ENCODE measurements around the gene SUSD3.
"Not testable (repeated sequence)": the region's sequence is repeated elsewhere in the genome, so short reads cannot be mapped to it uniquely, and the experiment has no call there.

SUSD3 gene

GRCh38 chr9:93108291-93109041, 50.0 kb downstream of the SUSD3 start:
- in situ Hi-C loops (cut with HindIII; ENCODE audit: low sequenced_read_pairs), result no loop called here

DNA sequence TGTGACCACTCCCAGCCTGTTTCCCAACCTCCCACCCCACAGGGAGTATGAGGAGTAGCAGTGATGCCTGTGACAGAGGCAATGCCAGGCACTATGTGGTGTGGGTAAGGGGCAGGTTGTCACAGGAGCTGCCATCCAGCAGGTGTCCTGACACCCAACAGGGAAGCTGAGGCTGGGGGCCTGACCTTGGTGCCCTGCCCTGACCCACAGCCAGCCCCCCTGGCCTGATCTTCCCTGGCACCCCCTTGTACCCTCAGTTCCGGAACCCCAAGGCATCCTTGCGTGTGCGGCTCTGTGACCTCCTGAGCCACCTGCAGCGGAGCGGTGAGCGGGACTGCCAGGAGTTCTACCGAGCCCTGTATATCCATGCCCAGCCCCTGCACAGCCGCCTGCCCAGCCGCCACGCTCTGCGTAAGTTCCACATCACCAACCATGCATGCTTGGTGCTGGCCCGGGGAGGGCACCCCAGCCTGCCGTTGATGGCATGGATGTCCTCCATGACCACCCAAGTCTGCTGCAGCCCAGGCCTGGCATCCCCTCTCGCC, 51.9 kb downstream of the SUSD3 start:
- in situ Hi-C loops (cut with HindIII; ENCODE audit: low sequenced_read_pairs), result no loop called here

- in situ Hi-C loops (cut with HindIII; ENCODE audit: low sequenced_read_pairs), result no loop called here
Measured at GRCh38 chr9:93111001-93111370, 52.5 kb downstream of the SUSD3 start.

- in situ Hi-C loops (cut with HindIII; ENCODE audit: low sequenced_read_pairs), result no loop called here
Measured at GRCh38 chr9:93111371-93112115, 53.0 kb downstream of the SUSD3 start.

- in situ Hi-C loops (cut with HindIII; ENCODE audit: low sequenced_read_pairs), result no loop called here
Measured at GRCh38 chr9:93112116-93112863, 53.8 kb downstream of the SUSD3 start.

GRCh38 chr9:93112864-93113389, 54.4 kb downstream of the SUSD3 start:
- in situ Hi-C loops (cut with HindIII; ENCODE audit: low sequenced_read_pairs), result no loop called here

DNA sequence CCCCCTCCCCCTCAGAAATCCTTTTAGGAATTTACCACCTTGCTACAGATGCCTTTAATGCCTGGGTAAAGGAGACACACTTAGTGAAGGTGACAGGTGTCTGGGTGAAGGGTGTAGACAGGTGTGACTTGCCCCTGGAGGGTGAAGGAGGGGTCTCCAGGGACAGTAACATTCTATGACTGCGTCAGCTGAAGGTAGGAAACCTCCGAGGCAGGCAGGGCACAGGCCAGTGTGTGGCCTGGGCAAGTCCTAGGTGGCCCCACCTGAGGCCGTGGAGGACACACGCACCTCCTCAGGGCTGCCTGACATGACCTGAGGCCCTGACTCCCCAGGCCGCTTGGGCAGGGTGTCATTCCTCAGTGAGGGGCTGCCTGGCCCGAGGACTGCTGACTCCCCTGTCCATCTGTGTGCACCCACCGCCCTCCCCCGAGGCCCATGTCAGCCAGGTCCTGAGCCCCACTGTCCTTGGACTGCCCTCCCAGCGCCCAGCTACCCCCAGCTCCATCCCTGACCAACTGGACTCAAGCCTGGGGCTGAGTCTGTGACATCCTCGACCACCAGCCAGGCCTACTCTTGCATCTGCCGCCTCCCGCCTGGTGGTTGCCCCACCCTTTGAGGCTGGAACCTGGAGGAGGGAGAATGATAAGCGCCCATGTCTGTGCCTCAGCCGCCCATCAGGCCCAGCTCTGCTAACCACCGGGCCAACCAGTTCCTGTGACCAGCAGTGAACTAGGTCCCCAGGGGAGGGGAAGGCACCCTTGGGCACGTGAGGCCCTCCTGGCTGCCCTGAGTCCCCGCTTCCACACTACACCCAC, 55.9 kb downstream of the SUSD3 start:
- in situ Hi-C loops (cut with HindIII; ENCODE audit: low sequenced_read_pairs), result no loop called here

- in situ Hi-C loops (cut with HindIII; ENCODE audit: low sequenced_read_pairs), result no loop called here
Measured at GRCh38 chr9:93114984-93115335, 56.5 kb downstream of the SUSD3 start.

DNA sequence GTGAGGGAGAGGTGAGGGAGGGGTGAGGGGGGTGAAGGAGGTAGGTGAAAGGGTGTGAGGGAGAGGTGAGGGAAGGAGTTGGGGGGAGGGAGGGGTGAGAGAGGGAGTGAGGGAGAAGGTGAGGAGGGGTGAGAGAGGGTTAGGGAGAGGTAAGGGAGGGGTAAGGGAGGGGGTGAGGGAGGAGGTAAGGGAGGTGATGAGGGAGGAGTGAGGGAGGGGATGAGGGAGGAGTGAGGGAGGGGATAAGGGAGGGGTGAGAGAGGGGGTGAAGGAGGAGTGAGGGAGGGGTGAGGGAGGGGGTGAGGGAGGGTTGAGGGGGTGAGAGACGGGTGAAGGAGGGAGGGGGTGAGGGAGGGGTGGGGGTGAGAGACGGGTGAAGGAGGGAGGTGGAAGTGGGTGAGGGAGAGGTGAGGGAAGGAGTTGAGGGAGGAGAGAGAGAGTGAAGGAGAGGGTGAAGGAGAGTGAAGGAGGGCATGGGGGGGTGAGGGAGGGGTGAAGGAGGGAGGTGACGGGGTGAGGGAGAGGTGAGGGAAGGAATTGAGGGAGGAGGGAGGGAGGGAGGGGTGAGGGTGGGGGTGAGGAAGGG, 57.1 kb downstream of the SUSD3 start:
- in situ Hi-C loops (cut with HindIII; ENCODE audit: low sequenced_read_pairs), result no loop called here

DNA sequence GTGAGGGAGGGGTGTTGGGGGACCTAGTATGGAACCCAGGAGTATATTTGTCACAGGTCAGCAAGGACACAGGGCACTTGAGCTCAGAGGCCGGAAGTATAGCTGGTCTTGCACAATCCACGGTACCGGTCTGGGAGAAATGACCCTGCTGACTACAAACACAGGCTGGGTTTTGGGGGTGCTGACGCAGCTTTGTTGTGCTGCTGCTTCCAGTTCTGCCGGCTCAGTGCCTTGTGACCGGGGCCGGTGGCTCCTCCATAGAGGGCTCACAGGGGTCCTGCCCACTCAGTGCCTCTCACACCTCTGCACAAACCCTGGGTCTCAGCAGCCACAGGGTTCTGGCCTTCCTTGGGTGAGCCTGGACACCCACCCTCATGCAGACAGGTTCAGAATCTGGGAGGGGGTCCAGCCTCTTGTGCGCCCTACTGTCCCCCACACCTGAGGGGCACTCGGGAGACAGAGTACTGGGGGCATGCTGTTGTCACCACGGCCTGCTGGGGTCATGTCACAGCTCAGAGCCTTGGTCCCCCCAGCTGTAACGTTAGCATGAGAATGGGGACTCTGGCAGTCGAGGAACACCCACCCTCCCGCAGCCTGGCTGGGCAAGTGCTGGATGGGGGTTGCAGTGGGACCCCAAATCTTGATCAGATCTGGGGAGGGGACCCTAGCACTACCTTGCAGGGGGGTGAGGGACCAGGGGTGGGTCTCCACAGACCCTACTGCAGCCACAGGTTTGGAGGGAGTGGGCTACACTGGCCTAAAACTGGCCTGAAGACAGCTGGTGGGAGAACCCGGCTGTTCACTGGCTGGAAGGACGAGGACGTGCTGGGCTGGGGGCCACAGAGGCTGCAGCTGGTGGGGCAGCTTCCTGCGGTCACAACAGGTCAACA, 57.8 kb downstream of the SUSD3 start:
- in situ Hi-C loops (cut with HindIII; ENCODE audit: low sequenced_read_pairs), result no loop called here

DNA sequence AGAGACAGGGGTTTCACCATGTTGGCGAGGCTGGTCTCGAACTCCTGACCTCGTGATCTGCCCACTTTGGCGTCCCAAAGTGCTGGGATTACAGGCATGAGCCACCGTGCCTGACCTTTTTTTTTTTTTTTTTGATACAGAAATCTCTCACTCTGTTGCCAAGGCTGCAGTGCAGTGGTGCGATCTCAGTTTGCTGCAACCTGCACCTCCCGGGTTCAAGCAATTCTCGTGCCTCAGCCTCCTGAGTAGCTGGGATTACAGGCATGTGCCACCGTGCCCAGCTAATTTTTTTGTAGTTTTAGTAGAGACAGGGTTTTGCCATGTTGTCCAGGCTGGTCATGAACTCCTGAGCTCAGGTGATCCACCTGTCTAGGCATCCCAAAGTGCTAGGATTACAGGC, 59.0 kb downstream of the SUSD3 start:
- in situ Hi-C loops (cut with HindIII; ENCODE audit: low sequenced_read_pairs), result not testable (repeated sequence)

DNA sequence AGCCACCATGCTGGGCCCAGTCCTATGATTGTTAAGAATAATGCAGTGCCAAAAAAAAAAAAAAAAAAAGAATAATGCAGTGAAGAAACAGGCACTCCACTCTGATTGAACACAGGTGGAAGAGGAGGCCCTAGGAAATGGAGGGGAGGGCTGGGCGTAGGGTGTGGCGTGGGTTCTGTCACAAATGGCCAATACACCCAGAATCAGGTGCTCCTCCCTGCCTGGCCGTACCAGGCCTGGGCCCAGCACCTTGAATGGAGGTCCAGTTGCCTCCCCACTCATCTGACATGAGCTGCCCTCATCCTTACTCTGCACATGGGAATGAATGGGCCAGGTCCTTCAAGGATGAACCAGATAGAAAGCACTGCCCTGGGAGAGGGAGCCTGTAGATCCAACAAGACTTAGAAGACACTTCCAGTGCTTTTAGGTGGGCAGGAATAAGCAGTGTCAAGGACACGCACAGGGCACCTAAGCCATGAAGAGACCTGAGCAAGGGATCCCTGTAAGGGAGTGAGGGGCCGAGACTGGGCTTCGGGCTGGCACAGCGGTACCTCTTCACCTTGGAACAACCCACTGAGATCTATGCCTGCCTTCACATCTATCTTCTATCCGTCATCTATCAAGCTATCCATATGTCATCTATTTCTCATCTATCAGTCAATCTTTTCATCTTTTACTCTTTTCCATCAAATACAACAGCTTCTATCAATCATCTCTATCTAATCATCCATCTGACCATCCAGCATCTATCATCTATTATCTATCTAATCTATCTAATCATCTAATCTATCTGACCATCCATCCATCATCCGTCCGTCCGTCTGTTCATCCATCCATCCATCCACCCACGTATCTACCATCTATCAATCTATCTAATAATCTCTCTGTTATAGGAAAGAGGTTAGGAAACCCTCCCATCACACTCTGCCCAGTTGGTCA, 59.7 kb downstream of the SUSD3 start:
- in situ Hi-C loops (cut with HindIII; ENCODE audit: low sequenced_read_pairs), result no loop called here

- in situ Hi-C loops (cut with HindIII; ENCODE audit: low sequenced_read_pairs), result no loop called here
Measured at GRCh38 chr9:93118863-93119702, 60.6 kb downstream of the SUSD3 start.

DNA sequence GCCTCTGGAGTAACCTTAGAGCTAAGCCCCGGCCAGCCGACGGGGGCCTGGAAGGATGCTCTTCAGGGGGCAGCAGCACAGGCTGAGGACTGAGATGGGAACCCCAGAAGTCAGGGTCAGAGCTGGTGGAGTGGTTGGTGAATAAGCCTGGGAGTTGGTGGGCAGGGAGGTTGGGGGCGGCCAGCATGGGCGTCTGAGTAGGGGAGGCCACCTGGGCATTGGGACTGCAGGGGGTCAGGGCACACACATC, 61.1 kb downstream of the SUSD3 start:
- in situ Hi-C loops (cut with HindIII; ENCODE audit: low sequenced_read_pairs), result no loop called here

DNA sequence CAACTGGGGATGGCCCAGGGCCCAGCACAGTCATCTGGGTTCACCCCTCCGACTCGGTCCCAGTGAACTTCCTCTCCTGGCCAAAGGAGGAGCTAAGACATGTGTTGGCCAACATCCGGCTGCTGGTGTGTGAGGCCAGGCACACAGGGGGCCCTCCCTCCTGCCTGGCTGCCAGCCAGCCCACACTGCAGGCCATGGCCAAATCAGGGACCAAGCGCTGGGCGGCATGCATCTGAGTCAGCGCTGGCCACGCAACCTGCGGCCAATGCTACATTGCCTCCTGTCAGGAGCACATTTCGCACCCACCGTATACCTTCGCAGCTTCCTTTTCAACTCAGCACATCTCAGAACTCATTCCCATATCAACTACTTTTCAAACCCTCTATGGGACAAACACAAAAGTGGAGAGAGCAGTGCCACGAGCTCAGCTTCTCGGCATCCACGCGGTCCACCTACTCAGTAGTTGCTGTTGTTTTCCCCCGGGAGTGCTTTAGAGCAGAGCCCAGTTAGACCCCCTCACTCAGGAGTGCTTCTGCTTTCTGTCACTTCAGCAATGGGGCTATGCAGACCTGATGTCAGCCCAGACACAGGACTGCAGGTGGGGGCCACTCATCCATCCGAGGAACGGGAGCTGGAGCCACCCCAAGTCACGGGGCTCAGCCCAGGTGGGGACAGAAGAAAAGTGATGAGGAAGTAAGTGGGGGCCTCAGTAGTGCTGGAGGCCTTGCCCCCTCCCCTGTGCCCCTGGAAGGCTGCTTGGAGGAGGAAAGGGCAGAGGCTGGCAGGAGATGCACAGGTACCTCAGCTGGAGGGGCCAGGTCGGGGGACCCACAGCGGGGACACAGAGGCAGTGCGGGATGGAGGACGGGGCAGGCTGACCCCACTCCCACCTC, 61.7 kb downstream of the SUSD3 start:
- in situ Hi-C loops (cut with HindIII; ENCODE audit: low sequenced_read_pairs), result no loop called here

DNA sequence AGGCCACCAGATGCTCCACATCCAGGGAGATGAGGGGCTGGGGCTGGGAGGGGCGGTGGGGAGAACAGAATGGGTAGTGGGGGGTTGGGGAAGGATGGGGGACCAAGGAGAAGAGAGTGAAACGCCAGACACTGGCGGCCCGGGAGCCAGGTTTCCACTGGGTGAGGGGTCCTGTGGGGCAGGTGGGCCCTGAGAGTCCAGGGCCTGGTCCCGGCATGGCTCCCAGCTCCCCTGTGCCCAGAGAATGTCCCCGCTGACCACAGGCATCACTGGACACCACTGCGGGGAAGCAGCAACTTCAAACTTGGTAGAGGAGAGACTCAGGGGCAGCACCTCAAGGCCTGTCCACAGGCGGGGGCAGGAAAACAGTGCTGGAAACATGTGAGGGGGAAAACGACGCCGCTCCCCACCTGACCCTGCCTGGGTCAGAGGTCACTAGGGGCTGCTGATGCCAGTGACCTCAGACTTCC, 62.4 kb downstream of the SUSD3 start:
- in situ Hi-C loops (cut with HindIII; ENCODE audit: low sequenced_read_pairs), result no loop called here

Measured in DLD1 (cell line).